Ovary (tissue), 9 donors: ENCODE data around the gene ADCY9. TPM values are rescaled to one million over a fixed set of nuclear protein-coding genes. Genes with fewer than 3 reads are reported as not detected.

Source experiments
- DNase-seq, 5 donors: peaks; one replicate each; pipeline ENCODE4 v3.0.0-alpha.2; 2019 to 2020
- H3K27ac ChIP-seq, 2 donors: fragments of 200-600 bp; one replicate each; pipeline versions ENCODE4 v1.5.1 to v1.8.0; 2019 to 2022
- H3K27me3 ChIP-seq: fragments of 200-600 bp; one replicate; pipeline ENCODE4 v1.8.0; 2022
- H3K36me3 ChIP-seq: fragments of 200-600 bp; sonication (generic); one replicate; pipeline ENCODE4 v1.5.1; 2019
- H3K4me1 ChIP-seq: one replicate; pipeline ENCODE4 v1.8.1; 2013; ENCODE audit warnings: mild to moderate bottlenecking, moderate library complexity; ENCODE audit not compliant: insufficient read depth
- H3K4me3 ChIP-seq: fragments of 200-600 bp; sonication (generic); one replicate; pipeline ENCODE4 v1.5.1; 2017
- H3K9me3 ChIP-seq, 2 donors: fragments of 200-600 bp in 1 of 2; sonication (generic) in 1 of 2; one replicate each; pipeline versions ENCODE4 v1.5.1 to v1.8.1; 2013 to 2019; ENCODE audit warnings: mild to moderate bottlenecking in 1 of 2, moderate library complexity in 1 of 2
- EP300 ChIP-seq: sonication (generic); formaldehyde crosslinking; IDR thresholded peaks from one replicate; pipeline ENCODE4 v1.6.1; 2017; ENCODE audit warnings: antibody characterized with exemption
- POLR2A ChIP-seq: fragments of 450-650 bp; IDR thresholded peaks from one replicate; pipeline ENCODE4 v1.6.1; 2017; ENCODE audit warnings: antibody characterized with exemption, mild to moderate bottlenecking, moderate library complexity
- WGBS, 3 donors: extraction: QIAGEN DNeasy Blood & Tissue Kit in 1 of 3; methylation state at CpG; one replicate each; pipeline versions ENCODE4 v1.1.5 to v1.1.7; 2013 to 2017; 5-methylcytosine and 5-hydroxymethylcytosine counted together
- intact Hi-C, 4 donors: fragments of 100-400 bp; cut with DNase I; formaldehyde crosslinking; loops; one replicate each; pipeline versions ENCODE4 v1.11.0 to v1.15.1; 2022 to 2023
- polyA plus RNA-seq, 2 donors: library from polyadenylated mRNA; stranded (reverse); fragments of 200-250 nt in 1 of 2; fragments of 350-450 nt in 1 of 2; fragmentation: Illumina TruSeq in 1 of 2; extraction: RNeasy Lipid Tissue Mini Kit (QIAGEN cat#74804) in 1 of 2; gene quantifications; one replicate each; pipeline ENCODE4 v1.2.3, GENCODE V29; 2013 to 2014
- total RNA-seq, 7 donors: library from RNA; depleted of rRNA in 2 of 7; stranded (reverse); fragments of >200 nt in 2 of 7; fragmentation: NEBNext Ultra II Directional in 3 of 7; extraction: Animal tissue kit (Norgen Biotek cat#: 25700) in 3 of 7; gene quantifications; one replicate each; pipeline versions ENCODE4 v1.1.0 to v1.2.4, GENCODE V29; 2016 to 2023
- TF ChIP-seq, protein P1 (sequence below), 3 donors: fragments of 450-650 bp in 2 of 3; fragments of 200-600 bp in 1 of 3; IDR thresholded peaks; one replicate each; pipeline versions ENCODE4 v1.5.1 to v1.8.0; 2016 to 2022; ENCODE audit warnings: antibody characterized with exemption in 3 of 3, mild to moderate bottlenecking in 1 of 3
- donor health status: DM: no; HTN: no; CAD: no; lungs with moderate emphysema.
- donor health status: DM: no; HTN: no; CAD: no.
- donor health status: Bipolar disorder and iron deficiency.
- donor health status: DM: yes; HTN: yes; CAD: no.
- donor health status: DM: no; HTN: no; CAD: no.
- donor health status: DM: yes; HTN: yes; CAD: no.

ADCY9 gene
- total and polyA plus RNA-seq, 9 donors, result 10.7 to 31.3 (median 23.3) TPM

DNA sequence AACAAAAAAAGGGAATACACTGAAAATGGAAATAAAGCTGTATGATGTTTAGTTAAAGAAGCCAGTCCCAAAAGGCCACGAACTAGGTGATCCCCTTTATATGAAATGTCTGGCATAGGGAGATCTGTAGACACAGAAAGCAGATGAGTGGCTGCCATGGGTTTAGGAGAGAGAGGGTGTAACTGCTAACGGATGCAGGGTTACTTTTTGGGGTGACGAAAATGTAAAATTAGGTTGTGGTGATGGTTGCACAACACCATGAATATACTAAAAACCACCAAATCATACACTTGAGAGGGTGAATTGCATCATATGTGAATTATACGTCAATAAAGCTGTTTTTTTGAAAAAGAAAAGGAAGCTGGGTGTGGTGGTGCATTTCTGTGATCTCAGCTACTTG, 99.6 kb downstream of the ADCY9 start:
- Histone ChIP-seq H3K36me3 (no peaks in the 10 kb centered on the region), H3K27ac (peak overlapping the region; percentile 20 to 48), H3K27me3 (no peaks in the 10 kb centered on the region), H3K9me3 (no peaks in the 10 kb centered on the region), H3K4me3 (no peak overlapping the region), H3K4me1 (peaks cover 11% of the 10 kb centered on the region)
- intact Hi-C loops, result loop anchor here in 1 of 4 donors (10.0 kb wide), 1 partner anchor 98 kb away; the partner anchor contains the start of gene ADCY9
- WGBS, 3 donors, result 65 to 68% (median 67%) methylated on average over 4 of the region's 4 CpGs
- no peak for TF ChIP-seq POLR2A
- no peak for TF ChIP-seq EP300
- TF ChIP-seq, protein P1, sequence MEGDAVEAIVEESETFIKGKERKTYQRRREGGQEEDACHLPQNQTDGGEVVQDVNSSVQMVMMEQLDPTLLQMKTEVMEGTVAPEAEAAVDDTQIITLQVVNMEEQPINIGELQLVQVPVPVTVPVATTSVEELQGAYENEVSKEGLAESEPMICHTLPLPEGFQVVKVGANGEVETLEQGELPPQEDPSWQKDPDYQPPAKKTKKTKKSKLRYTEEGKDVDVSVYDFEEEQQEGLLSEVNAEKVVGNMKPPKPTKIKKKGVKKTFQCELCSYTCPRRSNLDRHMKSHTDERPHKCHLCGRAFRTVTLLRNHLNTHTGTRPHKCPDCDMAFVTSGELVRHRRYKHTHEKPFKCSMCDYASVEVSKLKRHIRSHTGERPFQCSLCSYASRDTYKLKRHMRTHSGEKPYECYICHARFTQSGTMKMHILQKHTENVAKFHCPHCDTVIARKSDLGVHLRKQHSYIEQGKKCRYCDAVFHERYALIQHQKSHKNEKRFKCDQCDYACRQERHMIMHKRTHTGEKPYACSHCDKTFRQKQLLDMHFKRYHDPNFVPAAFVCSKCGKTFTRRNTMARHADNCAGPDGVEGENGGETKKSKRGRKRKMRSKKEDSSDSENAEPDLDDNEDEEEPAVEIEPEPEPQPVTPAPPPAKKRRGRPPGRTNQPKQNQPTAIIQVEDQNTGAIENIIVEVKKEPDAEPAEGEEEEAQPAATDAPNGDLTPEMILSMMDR (IDR thresholded peaks at IDR 0.05), result no peak
- DNase-seq, result no peak

DNA sequence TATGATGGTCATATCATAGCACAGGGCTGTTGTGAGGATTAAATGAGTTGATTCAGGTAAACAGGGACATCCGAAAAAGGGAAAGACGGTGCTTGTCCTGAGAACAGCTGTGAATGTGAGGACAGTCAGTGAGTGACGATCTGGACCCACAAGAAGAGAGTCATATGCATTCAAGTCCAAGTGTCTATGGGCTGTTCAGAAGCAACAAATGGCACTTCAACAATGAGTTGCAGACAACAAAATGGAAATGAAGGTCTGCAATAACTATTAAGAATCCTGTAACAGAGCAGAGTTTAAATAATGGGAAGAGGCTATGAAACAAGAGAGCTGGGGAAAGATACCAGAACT, 100.3 kb downstream of the ADCY9 start:
- WGBS, 3 donors, result 66 to 85% (median 69%) methylated on average over 3 of the region's 3 CpGs
- H3K9me3 ChIP-seq, result no peaks in the 10 kb centered on the region
- H3K4me3 ChIP-seq, result no peak overlapping the region
- no peaks in the 10 kb centered on the region for H3K27me3 ChIP-seq
- H3K36me3 ChIP-seq, result no peaks in the 10 kb centered on the region
- H3K4me1 ChIP-seq, result peaks cover 11% of the 10 kb centered on the region
- TF ChIP-seq, protein P1 (IDR thresholded peaks at IDR 0.05), result no peak
- TF ChIP-seq POLR2A, result no peak
- no peak for TF ChIP-seq EP300
- H3K27ac ChIP-seq, result peak overlapping the region; percentile 20 to 48
- intact Hi-C loops, result loop anchor here in 1 of 4 donors (10.0 kb wide), 1 partner anchor 99 kb away; the partner anchor contains the start of gene ADCY9
- DNase-seq, result no peak

DNA sequence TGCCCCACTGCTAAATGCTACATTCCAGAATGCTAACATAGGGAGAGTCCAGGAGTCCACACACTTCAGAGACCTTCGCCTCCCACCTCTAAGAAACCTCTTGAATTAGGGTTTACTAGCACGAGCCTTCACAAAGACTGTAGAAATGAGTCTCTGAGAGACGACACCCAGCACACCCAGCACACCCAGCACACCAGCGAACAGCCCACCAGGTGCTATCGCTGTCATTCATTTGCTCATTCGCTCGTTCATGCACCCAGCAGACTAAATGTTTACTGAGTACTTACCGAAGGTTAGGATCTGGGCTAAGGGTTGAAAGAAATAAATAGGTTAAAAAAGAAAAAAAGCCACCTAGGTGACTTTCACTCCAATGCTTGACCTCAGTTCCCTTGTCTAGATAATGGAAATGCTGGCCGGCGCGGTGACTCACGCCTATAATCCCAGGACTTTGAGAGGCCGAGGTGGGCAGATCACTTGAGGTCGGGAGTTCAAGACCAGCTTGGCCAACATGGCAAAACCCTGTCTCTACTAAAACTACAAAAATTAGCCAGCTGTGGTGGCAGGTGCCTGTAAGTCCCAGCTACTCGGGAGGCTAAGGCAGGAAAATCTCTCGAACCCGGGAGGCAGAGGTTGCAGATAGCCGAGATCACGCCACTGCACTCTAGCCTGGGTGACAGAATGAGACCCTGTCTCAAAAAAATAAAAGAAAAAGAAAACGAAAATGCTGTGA, 100.8 kb downstream of the ADCY9 start:
- peaks cover 11% of the 10 kb centered on the region for H3K4me1 ChIP-seq
- TF ChIP-seq, protein P1 (IDR thresholded peaks at IDR 0.05), result no peak
- no peak for TF ChIP-seq POLR2A
- no peak for TF ChIP-seq EP300
- no peak overlapping the region for H3K4me3 ChIP-seq
- WGBS, 3 donors, result 67 to 82% (median 80%) methylated on average over 19 to 20 of the region's 20 CpGs
- no peaks in the 10 kb centered on the region for H3K27me3 ChIP-seq
- H3K27ac ChIP-seq, result peak overlapping the region; percentile 43 to 53
- no peaks in the 10 kb centered on the region for H3K9me3 ChIP-seq
- DNase-seq, result no peak
- no peaks in the 10 kb centered on the region for H3K36me3 ChIP-seq
- intact Hi-C loops, result loop anchor here in 1 of 4 donors (10.0 kb wide), 1 partner anchor 99 kb away; the partner anchor contains the start of gene ADCY9

DNA sequence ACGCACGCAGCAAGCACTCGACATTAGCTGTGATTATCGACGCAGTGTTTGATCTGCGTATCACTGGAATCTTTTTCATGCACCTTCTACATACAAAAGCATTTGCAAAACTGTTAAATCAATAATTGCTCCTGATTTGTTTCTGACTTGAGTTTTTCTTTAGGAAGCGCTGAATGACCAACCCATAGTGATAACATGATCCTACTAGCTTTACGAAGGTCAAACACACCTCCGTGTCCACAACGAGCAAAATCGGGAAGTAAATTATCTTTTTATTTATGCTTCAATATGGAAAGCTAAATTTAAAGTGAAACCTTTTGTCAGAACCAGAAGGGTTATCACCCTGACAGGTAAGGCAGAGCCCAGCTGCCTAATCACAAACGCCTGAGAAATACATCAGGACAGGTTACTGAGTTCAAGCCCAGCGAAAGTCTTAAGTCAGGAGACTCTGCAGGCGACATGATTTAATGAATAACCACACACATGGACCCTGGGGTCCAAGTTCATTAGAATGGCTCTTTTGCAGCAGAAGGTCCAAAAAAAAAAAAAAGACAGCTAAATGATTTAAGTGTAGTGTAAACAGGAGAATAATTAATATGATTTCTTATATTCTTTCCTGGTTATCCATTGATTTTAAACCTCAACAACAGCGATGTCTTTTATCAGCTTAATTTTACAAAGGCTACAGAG, 104.2 kb downstream of the ADCY9 start:
- intact Hi-C loops, result loop anchor here in 1 of 4 donors (10.0 kb wide), 1 partner anchor 103 kb away; the partner anchor contains the start of gene ADCY9
- Histone ChIP-seq H3K27ac (peak overlapping the region in 1 of 2 donors; percentile 77), H3K9me3 (no peaks in the 10 kb centered on the region), H3K36me3 (no peaks in the 10 kb centered on the region), H3K27me3 (no peaks in the 10 kb centered on the region), H3K4me3 (no peak overlapping the region), H3K4me1 (peaks cover 3% of the 10 kb centered on the region)
- no peak for DNase-seq
- no peak for TF ChIP-seq EP300
- TF ChIP-seq, protein P1 (IDR thresholded peaks at IDR 0.05), result no peak
- TF ChIP-seq POLR2A, result no peak
- 86 to 93% (median 87%) methylated on average over 15 of the region's 15 CpGs for WGBS, 3 donors
